Upper lobe of right lung (tissue), 1 donor: Measurements from ENCODE around the gene MT1B. TPM values are rescaled to one million over a fixed set of nuclear protein-coding genes. Genes with fewer than 3 reads are reported as not detected.
"Not testable (repeated sequence)": the region's sequence is repeated elsewhere in the genome, so short reads cannot be mapped to it uniquely, and the experiment has no call there.

Experiments
- ATAC-seq: fragments of 200-7000 bp; cut with Tn5 transposase; one replicate; pipeline ENCODE4 v1.9.1; 2020; ENCODE audit warnings: mild to moderate bottlenecking, moderate library complexity
- DNase-seq: peaks from one replicate; pipeline ENCODE4 v3.0.0-alpha.2; 2020
- H3K27ac ChIP-seq: fragments of 200-600 bp; one replicate; pipeline ENCODE4 v1.8.0; 2022
- H3K27me3 ChIP-seq: fragments of 200-600 bp; one replicate; pipeline ENCODE4 v1.8.0; 2022; ENCODE audit warnings: mild to moderate bottlenecking
- H3K36me3 ChIP-seq: fragments of 200-600 bp; one replicate; pipeline ENCODE4 v1.8.0; 2022
- H3K4me1 ChIP-seq: fragments of 200-600 bp; one replicate; pipeline ENCODE4 v1.8.0; 2022
- H3K4me3 ChIP-seq: fragments of 200-600 bp; one replicate; pipeline ENCODE4 v1.8.0; 2022; ENCODE audit warnings: mild to moderate bottlenecking
- H3K9me3 ChIP-seq: fragments of 200-600 bp; one replicate; pipeline ENCODE4 v1.8.0; 2022
- CTCF ChIP-seq: fragments of 200-600 bp; IDR thresholded peaks from one replicate; pipeline ENCODE4 v1.8.0; 2022; ENCODE audit warnings: antibody characterized with exemption
- intact Hi-C: fragments of 100-400 bp; cut with DNase I; formaldehyde crosslinking; loops from one replicate; pipeline ENCODE4 v1.11.0; 2022
- total RNA-seq: library from RNA; stranded (reverse); fragmentation: NEBNext Ultra II Directional; extraction: Animal tissue kit (Norgen Biotek cat#: 25700); gene quantifications from one replicate; pipeline ENCODE4 v1.2.1, GENCODE V29; 2021
- donor health status: DM: no; HTN: yes; CAD: no; lungs with severe emphysema.

The MT1B gene
- total RNA-seq, 1 donor from 2014 or later, result not detected

- no peak for TF ChIP-seq CTCF
- H3K4me3 ChIP-seq, result peak overlapping the region; percentile 21
- peaks cover 9% of the 10 kb centered on the region for H3K4me1 ChIP-seq
- H3K27me3 ChIP-seq, result peaks cover 41% of the 10 kb centered on the region
- ATAC-seq (no peak), DNase-seq (no peak)
- H3K36me3 ChIP-seq, result no peaks in the 10 kb centered on the region
- H3K9me3 ChIP-seq, result no peaks in the 10 kb centered on the region
- no peak overlapping the region for H3K27ac ChIP-seq
- intact Hi-C loops, result no loop called here
These were observed 11.0 kb downstream of the MT1B start for GRCh38 chr16:56662357-56663354.

DNA sequence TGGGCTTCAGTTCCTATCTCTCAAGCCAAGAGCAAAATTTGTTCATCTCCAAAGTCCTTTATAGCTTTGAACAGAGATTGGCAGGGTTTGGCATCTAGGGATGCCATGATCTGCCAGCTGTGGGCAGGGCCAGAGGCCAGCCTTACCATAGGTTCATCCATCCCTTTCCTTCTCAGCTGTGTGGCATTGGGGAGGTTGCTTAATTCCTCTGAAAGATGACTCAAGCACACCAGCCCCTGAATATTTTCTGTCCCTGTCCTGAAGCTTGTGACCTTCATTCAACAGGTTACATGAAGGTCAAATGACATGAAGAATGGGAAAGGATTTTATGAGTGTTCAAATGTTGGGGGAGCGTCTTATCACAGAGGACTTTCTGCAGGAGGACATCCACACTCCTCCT is 12.8 kb downstream of the MT1B start:
- H3K4me1 ChIP-seq, result peaks cover 3% of the 10 kb centered on the region
- peaks cover 60% of the 10 kb centered on the region for H3K27me3 ChIP-seq
- H3K27ac ChIP-seq, result no peak overlapping the region
- no peaks in the 10 kb centered on the region for H3K36me3 ChIP-seq
- no peak overlapping the region for H3K4me3 ChIP-seq
- intact Hi-C loops, result no loop called here
- H3K9me3 ChIP-seq, result no peaks in the 10 kb centered on the region
- DNase-seq, result no peak
- no peak for ATAC-seq
- TF ChIP-seq CTCF, result no peak

- H3K36me3 ChIP-seq, ATAC-seq, DNase-seq, intact Hi-C loops, H3K4me1 ChIP-seq, H3K4me3 ChIP-seq, H3K9me3 ChIP-seq, H3K27ac ChIP-seq: not testable (repeated sequence)
- H3K27me3 ChIP-seq, result peaks cover 69% of the 10 kb centered on the region
These were observed 13.9 kb downstream of the MT1B start for GRCh38 chr16:56665286-56666261.

DNA sequence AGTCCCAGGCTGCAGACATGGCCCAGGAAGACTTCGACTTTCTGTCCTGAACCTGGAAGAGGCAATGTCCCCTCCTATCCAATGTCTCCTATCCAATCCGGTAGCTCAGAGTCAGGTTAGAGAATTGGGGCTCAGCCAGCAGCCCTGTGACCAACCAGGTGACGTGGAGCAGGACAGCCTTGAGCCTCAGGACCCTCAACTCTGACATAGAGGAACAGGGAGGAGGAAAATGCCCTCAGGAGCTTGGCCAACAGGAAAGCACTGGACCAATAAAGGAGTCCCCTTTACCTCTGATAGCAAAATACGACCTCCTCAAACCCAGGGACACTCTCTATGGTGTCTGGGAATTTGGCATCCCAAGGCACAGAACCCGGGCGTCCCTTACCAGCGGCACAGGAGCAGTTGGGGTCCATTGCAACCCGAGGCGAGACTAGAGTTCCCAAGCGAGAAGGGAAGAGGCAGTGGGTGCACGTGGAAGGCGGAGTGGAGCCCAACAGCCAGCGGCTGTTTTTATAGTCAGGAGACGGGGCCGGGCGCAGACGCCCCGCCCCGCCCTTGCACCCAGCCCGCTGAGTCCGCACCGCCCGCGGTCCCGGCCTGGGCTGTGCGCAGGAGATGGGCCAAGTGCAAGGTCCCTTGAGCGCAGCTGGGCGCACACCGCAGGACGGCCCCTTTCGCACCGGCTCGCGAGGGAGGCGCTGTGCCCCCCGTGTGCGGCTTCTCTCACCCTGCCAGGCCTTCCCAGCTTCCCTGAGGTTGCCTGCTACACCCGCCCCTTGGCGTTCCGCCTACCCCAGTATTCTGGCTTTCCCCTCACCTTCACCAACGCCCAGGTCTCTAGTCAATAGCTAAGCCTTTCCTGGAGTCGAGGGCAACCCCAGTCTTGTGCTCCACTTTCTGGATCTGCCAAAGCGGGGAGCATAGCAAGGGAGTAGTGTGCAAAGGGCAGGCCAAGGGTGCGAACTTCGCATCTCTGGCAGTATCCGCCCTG is 16.2 kb downstream of the MT1B start, which contains the start of gene MT1G:
Gene MT1G, minus strand, starts transcription at position 485 of the 991 bp plus-strand sequence. Its CDS starts 72 bp downstream, at position 413.
- H3K27ac ChIP-seq, result no peak within 1 kb of the TSS
- ATAC-seq (peak; percentile 82), DNase-seq (peak; percentile 74)
- no peak for TF ChIP-seq CTCF
- peaks cover 75% of the 10 kb centered on the region for H3K27me3 ChIP-seq
- H3K4me3 ChIP-seq, result no peak within 1 kb of the TSS
- no peaks in the 10 kb centered on the region for H3K9me3 ChIP-seq
- H3K36me3 ChIP-seq, result no peaks in the 10 kb centered on the region
- H3K4me1 ChIP-seq, result peaks cover 8% of the 10 kb centered on the region
- intact Hi-C loops, result no loop called here

GRCh38 chr16:56669005-56669839 is 17.5 kb downstream of the MT1B start, which contains the start of gene MT1H:
Gene MT1H (plus strand): TSS chr16:56669814. CDS start chr16:56669885, 71 bp downstream.
- H3K9me3 ChIP-seq, result no peaks in the 10 kb centered on the region
- peaks cover 69% of the 10 kb centered on the region for H3K27me3 ChIP-seq
- H3K36me3 ChIP-seq, result no peaks in the 10 kb centered on the region
- intact Hi-C loops, result no loop called here
- DNase-seq, result no peak
- ATAC-seq, result no peak
- H3K27ac ChIP-seq, result no peak within 1 kb of the TSS
- TF ChIP-seq CTCF, result no peak
- no peak within 1 kb of the TSS for H3K4me3 ChIP-seq
- peaks cover 8% of the 10 kb centered on the region for H3K4me1 ChIP-seq
